Measurements from ENCODE around the gene COMT.

COMT gene

GRCh38 chr22:20011993-20012740 is 70.6 kb downstream of the COMT start:
- no peak for DNase-seq (ENCODE audit: low read depth in 2 of 2)

GRCh38 chr22:20012741-20013331 is 71.3 kb downstream of the COMT start:
- DNase-seq (ENCODE audit: low read depth in 2 of 2) = no peak

GRCh38 chr22:20013382-20013871 is 71.9 kb downstream of the COMT start:
- DNase-seq (ENCODE audit: low read depth in 2 of 2) = peak in 1 of 2 donors; percentile 26

GRCh38 chr22:20014526-20015186 is 73.1 kb downstream of the COMT start:
- no peak for DNase-seq (ENCODE audit: low read depth in 2 of 2)

GRCh38 chr22:20015187-20015625 is 73.6 kb downstream of the COMT start:
- DNase-seq (ENCODE audit: low read depth in 2 of 2) = no peak

- DNase-seq (ENCODE audit: low read depth in 2 of 2) = peak in 1 of 2 donors; percentile 13
These were observed 74.6 kb downstream of the COMT start for GRCh38 chr22:20015971-20016733.

GRCh38 chr22:20016734-20017621 is 75.4 kb downstream of the COMT start, which contains the start of gene ARVCF:
TSS of gene ARVCF (minus strand) at chr22:20016823. CDS start at chr22:19990794, 26,029 bp downstream.
- peak; percentile 76 to 85 for DNase-seq (ENCODE audit: low read depth in 2 of 2)

- no peak for DNase-seq (ENCODE audit: low read depth in 2 of 2)
These were observed 76.0 kb downstream of the COMT start for GRCh38 chr22:20017622-20017958.

- DNase-seq (ENCODE audit: low read depth in 2 of 2) = no peak
These were observed 76.4 kb downstream of the COMT start for GRCh38 chr22:20018001-20018400.

Measured in stimulated activated CD8-positive, alpha-beta memory T cell treated with anti-CD3 and anti-CD28 coated beads, Interleukin-7, amount 100 ng/mL, for 4 hours (primary cell).